DND-41 (cell line): Measurements from ENCODE around the gene CRYBB2.

Experiments
- ATAC-seq: fragments of 200-7000 bp; cut with Tn5 transposase; 3 replicates; pipeline ENCODE4 v1.9.1; 2021; ENCODE audit warnings: low read depth; ENCODE audit not compliant: insufficient read depth
- DNase-seq: peaks from one replicate; pipeline ENCODE4 v3.0.0-alpha.2; 2020
- H2AFZ ChIP-seq: 2 replicates; pipeline ENCODE4 v1.6.0; 2012; ENCODE audit warnings: low read depth, low read length
- H3K27ac ChIP-seq: 2 replicates; pipeline ENCODE4 v1.5.1; 2012; ENCODE audit warnings: low read length, inconsistent platforms
- H3K27me3 ChIP-seq: fragments of 200-600 bp; sonication (generic); 2 replicates; pipeline ENCODE4 v1.6.0; 2012; ENCODE audit warnings: low read length, mild to moderate bottlenecking, inconsistent platforms; ENCODE audit not compliant: insufficient read depth, poor library complexity
- H3K36me3 ChIP-seq: 2 replicates; pipeline ENCODE4 v1.5.1; 2012; ENCODE audit warnings: low read length, inconsistent platforms; ENCODE audit not compliant: insufficient read depth
- H3K4me1 ChIP-seq: 2 replicates; pipeline ENCODE4 v1.5.1; 2012; ENCODE audit warnings: mild to moderate bottlenecking, low read length; ENCODE audit not compliant: insufficient read depth
- H3K4me2 ChIP-seq: 2 replicates; pipeline ENCODE4 v1.6.0; 2012; ENCODE audit warnings: mild to moderate bottlenecking, moderate library complexity, low read length, inconsistent platforms; ENCODE audit not compliant: insufficient read depth
- H3K4me3 ChIP-seq, 2 experiments: fragments of 200-600 bp in 1 of 2; shearing (Covaris generic) in 1 of 2; 2 replicates each; pipeline ENCODE4 v1.5.1; 2012 to 2016; ENCODE audit warnings: inconsistent platforms in 2 of 2, low read length in 2 of 2, mild to moderate bottlenecking in 2 of 2, low read depth in 1 of 2, moderate library complexity in 1 of 2
- H3K79me2 ChIP-seq: 2 replicates; pipeline ENCODE4 v1.6.0; 2012; ENCODE audit warnings: low read length, inconsistent platforms; ENCODE audit not compliant: insufficient read depth
- H3K9ac ChIP-seq: 2 replicates; pipeline ENCODE4 v1.6.0; 2012; ENCODE audit warnings: low read depth, mild to moderate bottlenecking, inconsistent platforms, low read length, moderate library complexity
- H3K9me3 ChIP-seq: 2 replicates; pipeline ENCODE4 v1.5.1; 2012; ENCODE audit warnings: low read length, moderate library complexity, mild to moderate bottlenecking, inconsistent platforms; ENCODE audit not compliant: insufficient read depth, severe bottlenecking
- H4K20me1 ChIP-seq: 2 replicates; pipeline ENCODE4 v1.6.0; 2012; ENCODE audit warnings: low read length; ENCODE audit not compliant: insufficient read depth
- EZH2 ChIP-seq: IDR thresholded peaks from 3 replicates; pipeline ENCODE4 v1.6.1; 2012; ENCODE audit warnings: borderline replicate concordance, low read depth, mild to moderate bottlenecking, moderate library complexity, low read length, inconsistent platforms; ENCODE audit not compliant: severe bottlenecking
- TF ChIP-seq, protein P1 (sequence below): IDR thresholded peaks from 2 replicates; pipeline ENCODE4 v1.5.1; 2012; ENCODE audit warnings: borderline replicate concordance, low read length, moderate library complexity, mild to moderate bottlenecking; ENCODE audit not compliant: poor library complexity, severe bottlenecking; ENCODE audit errors: extremely low read depth

CRYBB2 gene

DNA sequence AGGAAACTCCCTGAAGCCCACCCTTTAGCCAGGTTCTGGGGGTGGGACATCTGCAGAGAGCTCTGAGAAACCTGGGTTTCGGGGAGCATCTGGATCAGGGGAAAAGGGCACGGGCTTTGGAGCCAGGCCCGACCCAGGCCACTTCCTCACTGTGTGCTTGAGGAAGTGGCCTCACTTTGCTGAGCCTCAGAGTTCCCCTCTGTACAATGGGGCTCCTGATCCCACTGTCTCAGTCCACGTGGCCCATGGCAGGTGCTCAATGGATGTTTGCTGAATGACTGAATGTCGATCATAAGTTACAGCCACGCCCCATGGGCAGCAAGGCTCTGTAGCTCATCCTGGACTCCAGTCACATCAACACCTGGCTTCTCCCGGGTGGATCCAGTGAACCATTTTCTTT, 18.5 kb upstream of the CRYBB2 start:
- Histone ChIP-seq H3K79me2 (no peaks in the 10 kb centered on the region), H3K4me2 (no peak overlapping the region), H3K4me3 (no peak overlapping the region), H3K27ac (no peak overlapping the region), H3K4me1 (no peaks in the 10 kb centered on the region), H3K27me3 (no peaks in the 10 kb centered on the region), H3K9ac (no peak overlapping the region), H2AFZ (no peak overlapping the region), H4K20me1 (0 out of 2 replicates have a peak, but pooled peaks cover 4% of the 10 kb centered on the region), H3K36me3 (no peaks in the 10 kb centered on the region), H3K9me3 (no peaks in the 10 kb centered on the region)
- DNase-seq (no peak), ATAC-seq (no peak)
- TF ChIP-seq, protein P1, sequence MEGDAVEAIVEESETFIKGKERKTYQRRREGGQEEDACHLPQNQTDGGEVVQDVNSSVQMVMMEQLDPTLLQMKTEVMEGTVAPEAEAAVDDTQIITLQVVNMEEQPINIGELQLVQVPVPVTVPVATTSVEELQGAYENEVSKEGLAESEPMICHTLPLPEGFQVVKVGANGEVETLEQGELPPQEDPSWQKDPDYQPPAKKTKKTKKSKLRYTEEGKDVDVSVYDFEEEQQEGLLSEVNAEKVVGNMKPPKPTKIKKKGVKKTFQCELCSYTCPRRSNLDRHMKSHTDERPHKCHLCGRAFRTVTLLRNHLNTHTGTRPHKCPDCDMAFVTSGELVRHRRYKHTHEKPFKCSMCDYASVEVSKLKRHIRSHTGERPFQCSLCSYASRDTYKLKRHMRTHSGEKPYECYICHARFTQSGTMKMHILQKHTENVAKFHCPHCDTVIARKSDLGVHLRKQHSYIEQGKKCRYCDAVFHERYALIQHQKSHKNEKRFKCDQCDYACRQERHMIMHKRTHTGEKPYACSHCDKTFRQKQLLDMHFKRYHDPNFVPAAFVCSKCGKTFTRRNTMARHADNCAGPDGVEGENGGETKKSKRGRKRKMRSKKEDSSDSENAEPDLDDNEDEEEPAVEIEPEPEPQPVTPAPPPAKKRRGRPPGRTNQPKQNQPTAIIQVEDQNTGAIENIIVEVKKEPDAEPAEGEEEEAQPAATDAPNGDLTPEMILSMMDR: no peak
- TF ChIP-seq EZH2: no peak

DNA sequence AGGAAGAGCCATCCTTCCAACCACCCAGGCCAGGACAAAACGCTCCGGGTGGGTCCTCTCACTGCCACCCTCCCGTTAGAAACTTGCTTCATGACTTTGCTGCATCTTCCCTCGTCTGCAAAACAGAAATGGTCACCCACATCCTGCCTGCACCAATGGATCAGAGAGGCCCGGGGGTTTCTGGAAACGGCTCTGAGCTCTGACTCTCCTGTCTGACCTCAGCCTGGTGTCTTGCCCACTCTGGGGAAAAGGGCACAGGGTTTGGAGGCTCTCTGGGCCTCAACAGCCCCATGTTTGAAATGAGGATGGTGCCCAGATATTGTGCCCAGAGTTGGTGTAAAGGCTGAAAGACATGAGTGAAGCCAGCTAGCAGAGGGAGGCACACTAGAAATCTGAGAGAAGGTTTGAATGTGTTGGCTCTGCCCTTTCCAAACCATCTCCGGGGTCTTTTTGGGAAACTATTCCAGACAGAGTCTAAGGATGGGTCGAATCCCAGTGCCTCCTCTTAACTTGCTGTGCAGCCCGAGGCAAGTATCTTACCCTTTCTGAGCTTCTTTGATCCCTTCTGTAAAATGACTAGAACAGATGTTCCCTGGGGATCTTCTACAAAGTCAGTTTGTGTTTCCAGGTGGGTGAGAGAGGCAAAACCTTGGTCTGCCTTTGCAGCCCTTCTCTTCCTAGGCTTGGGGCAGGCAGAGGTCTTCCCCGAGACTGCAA, 17.7 kb upstream of the CRYBB2 start:
- Histone ChIP-seq H3K4me1 (no peaks in the 10 kb centered on the region), H3K9ac (no peak overlapping the region), H3K79me2 (no peaks in the 10 kb centered on the region), H4K20me1 (0 out of 2 replicates have a peak, but pooled peaks cover 4% of the 10 kb centered on the region), H2AFZ (no peak overlapping the region), H3K27ac (no peak overlapping the region), H3K27me3 (no peaks in the 10 kb centered on the region), H3K36me3 (no peaks in the 10 kb centered on the region), H3K4me3 (no peak overlapping the region), H3K9me3 (no peaks in the 10 kb centered on the region), H3K4me2 (no peak overlapping the region)
- ATAC-seq (no peak), DNase-seq (no peak)
- no peak for TF ChIP-seq EZH2
- TF ChIP-seq, protein P1: no peak

DNA sequence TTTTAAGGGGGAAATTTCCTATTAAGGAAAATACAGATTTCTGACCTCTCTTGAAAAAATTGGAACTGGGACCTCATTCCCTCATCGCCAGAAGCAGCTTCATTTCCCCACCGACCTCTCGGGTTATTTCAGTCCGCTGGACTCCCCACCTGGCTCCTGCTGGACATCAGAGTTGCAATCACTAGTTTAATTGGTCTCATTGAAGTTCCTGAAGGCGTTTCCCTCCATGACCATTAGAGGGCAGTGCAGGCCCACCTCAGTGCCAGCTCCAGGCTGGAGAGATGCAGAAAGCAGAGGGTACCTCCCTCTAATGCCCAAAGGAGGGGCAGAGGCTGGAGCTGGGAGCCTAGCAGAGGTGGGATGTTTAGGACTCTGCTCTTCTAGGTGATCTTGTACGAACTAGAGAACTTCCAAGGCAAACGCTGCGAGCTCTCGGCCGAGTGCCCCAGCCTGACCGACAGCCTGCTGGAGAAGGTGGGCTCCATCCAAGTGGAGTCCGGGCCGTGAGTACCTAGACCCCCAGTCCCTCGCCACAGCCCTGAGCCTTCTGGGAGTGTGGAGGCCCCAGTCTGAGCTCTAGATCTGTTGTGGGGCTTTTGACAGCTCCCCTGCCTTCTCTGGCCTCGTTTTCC, 17.0 kb upstream of the CRYBB2 start:
- Histone ChIP-seq H3K9ac (no peak overlapping the region), H3K27ac (no peak overlapping the region), H3K79me2 (no peaks in the 10 kb centered on the region), H3K9me3 (no peaks in the 10 kb centered on the region), H3K4me1 (no peaks in the 10 kb centered on the region), H3K4me3 (no peak overlapping the region), H4K20me1 (0 out of 2 replicates have a peak, but pooled peaks cover 4% of the 10 kb centered on the region), H3K27me3 (no peaks in the 10 kb centered on the region), H3K4me2 (no peak overlapping the region), H3K36me3 (no peaks in the 10 kb centered on the region), H2AFZ (no peak overlapping the region)
- ATAC-seq: peak; percentile 82
- peak; percentile 68 for DNase-seq
- TF ChIP-seq EZH2: no peak
- TF ChIP-seq, protein P1: peak; percentile 96
